ENCODE results near the gene USP34. TPM values are rescaled to one million over a fixed set of nuclear protein-coding genes. Genes with fewer than 3 reads are reported as not detected.
"Not testable (repeated sequence)": the region's sequence is repeated elsewhere in the genome, so short reads cannot be mapped to it uniquely, and the experiment has no call there.

The USP34 gene
- total RNA-seq, 2 donors from 2014 or later, result 105 to 120 TPM

GRCh38 chr2:61165946-61166345 is 304.9 kb downstream of the USP34 start:
- Histone ChIP-seq H3K4me3 (ENCODE audit: low read length) (no peak overlapping the region), H3K9ac (ENCODE audit: extremely low read depth, low read length, poor library complexity, severe bottlenecking) (peak overlapping the region; percentile 38), H3K27me3 (ENCODE audit: control insufficient read depth, insufficient read depth, low read length, poor library complexity, severe bottlenecking) (no peaks in the 10 kb centered on the region), H3K36me3 (ENCODE audit: control insufficient read depth, insufficient read depth, low read length) (peaks cover 37% of the 10 kb centered on the region), H3K9me3 (ENCODE audit: control insufficient read depth, low read length) (peaks cover 6% of the 10 kb centered on the region), H3K4me1 (ENCODE audit: control insufficient read depth, insufficient read depth, low read length) (no peaks in the 10 kb centered on the region), H3K27ac (ENCODE audit: low read depth, low read length) (no peak overlapping the region)
- Mint-ChIP-seq H3K4me1 (peaks cover 5% of the 10 kb centered on the region), H3K4me3 (no peak overlapping the region), H3K9me3 (peaks cover 8% of the 10 kb centered on the region), H3K36me3 (ENCODE audit: low read depth) (peaks cover 42% of the 10 kb centered on the region), H3K27me3 (ENCODE audit: insufficient read depth) (no peaks in the 10 kb centered on the region), H3K27ac (peak overlapping the region; percentile 91)
- TF ChIP-seq CTCF (conservative IDR thresholded peaks at IDR 0.05), result peak; percentile 48
- peak; percentile 64 for DNase-seq
- WGBS, 2 experiments (ENCODE audit: insufficient coverage in 1 of 2, insufficient read length in 1 of 2), result 82 to 87% methylated on average over 3 of the region's 3 CpGs

- H3K4me1 Mint-ChIP-seq; DNase-seq; H3K9ac ChIP-seq (ENCODE audit: extremely low read depth, low read length, poor library complexity, severe bottlenecking); H3K9me3 ChIP-seq (ENCODE audit: control insufficient read depth, low read length); H3K4me3 ChIP-seq (ENCODE audit: low read length); H3K27ac ChIP-seq (ENCODE audit: low read depth, low read length); H3K4me1 ChIP-seq (ENCODE audit: control insufficient read depth, insufficient read depth, low read length); H3K27me3 ChIP-seq (ENCODE audit: control insufficient read depth, insufficient read depth, low read length, poor library complexity, severe bottlenecking); H3K27ac Mint-ChIP-seq; H3K9me3 Mint-ChIP-seq; H3K4me3 Mint-ChIP-seq; H3K27me3 Mint-ChIP-seq (ENCODE audit: insufficient read depth): not testable (repeated sequence)
- WGBS, 2 experiments (ENCODE audit: insufficient coverage in 1 of 2, insufficient read length in 1 of 2), result 95 to 96% methylated on average over 7 of the region's 7 CpGs
- H3K36me3 Mint-ChIP-seq (ENCODE audit: low read depth), result peaks cover 50% of the 10 kb centered on the region
- H3K36me3 ChIP-seq (ENCODE audit: control insufficient read depth, insufficient read depth, low read length), result peaks cover 37% of the 10 kb centered on the region
These were observed 305.8 kb downstream of the USP34 start for GRCh38 chr2:61165082-61165481.

- DNase-seq, result no peak
- H3K9me3 Mint-ChIP-seq, result peaks cover 24% of the 10 kb centered on the region
- H3K4me3 ChIP-seq (ENCODE audit: low read length), result no peak overlapping the region
- peaks cover 67% of the 10 kb centered on the region for H3K36me3 Mint-ChIP-seq (ENCODE audit: low read depth)
- H3K27me3 Mint-ChIP-seq (ENCODE audit: insufficient read depth), result no peaks in the 10 kb centered on the region
- no peak overlapping the region for H3K27ac ChIP-seq (ENCODE audit: low read depth, low read length)
- no peaks in the 10 kb centered on the region for H3K4me1 ChIP-seq (ENCODE audit: control insufficient read depth, insufficient read depth, low read length)
- peaks cover 6% of the 10 kb centered on the region for H3K9me3 ChIP-seq (ENCODE audit: control insufficient read depth, low read length)
- peaks cover 5% of the 10 kb centered on the region for H3K4me1 Mint-ChIP-seq
- no peaks in the 10 kb centered on the region for H3K27me3 ChIP-seq (ENCODE audit: control insufficient read depth, insufficient read depth, low read length, poor library complexity, severe bottlenecking)
- WGBS, 2 experiments (ENCODE audit: insufficient coverage in 1 of 2, insufficient read length in 1 of 2), result 90 to 97% methylated on average over 4 to 5 of the region's 5 CpGs
- no peak for TF ChIP-seq CTCF (conservative IDR thresholded peaks at IDR 0.05)
- no peak overlapping the region for H3K27ac Mint-ChIP-seq
- no peak overlapping the region for H3K4me3 Mint-ChIP-seq
- H3K36me3 ChIP-seq (ENCODE audit: control insufficient read depth, insufficient read depth, low read length), result peaks cover 45% of the 10 kb centered on the region
- no peak overlapping the region for H3K9ac ChIP-seq (ENCODE audit: extremely low read depth, low read length, poor library complexity, severe bottlenecking)
These were observed 308.2 kb downstream of the USP34 start for GRCh38 chr2:61162721-61163120.

- TF ChIP-seq CTCF (conservative IDR thresholded peaks at IDR 0.05), result no peak
- Mint-ChIP-seq H3K36me3 (ENCODE audit: low read depth) (peaks cover 68% of the 10 kb centered on the region), H3K9me3 (peaks cover 24% of the 10 kb centered on the region), H3K4me3 (no peak within 1 kb of the TSS), H3K27me3 (ENCODE audit: insufficient read depth) (no peaks in the 10 kb centered on the region), H3K4me1 (peaks cover 5% of the 10 kb centered on the region), H3K27ac (no peak within 1 kb of the TSS)
- Histone ChIP-seq H3K27ac (ENCODE audit: low read depth, low read length) (no peak within 1 kb of the TSS), H3K4me1 (ENCODE audit: control insufficient read depth, insufficient read depth, low read length) (no peaks in the 10 kb centered on the region), H3K36me3 (ENCODE audit: control insufficient read depth, insufficient read depth, low read length) (peaks cover 41% of the 10 kb centered on the region), H3K4me3 (ENCODE audit: low read length) (no peak within 1 kb of the TSS), H3K27me3 (ENCODE audit: control insufficient read depth, insufficient read depth, low read length, poor library complexity, severe bottlenecking) (no peaks in the 10 kb centered on the region), H3K9me3 (ENCODE audit: control insufficient read depth, low read length) (peaks cover 5% of the 10 kb centered on the region), H3K9ac (ENCODE audit: extremely low read depth, low read length, poor library complexity, severe bottlenecking) (no peak within 1 kb of the TSS)
- DNase-seq, result no peak
- WGBS, 2 experiments (ENCODE audit: insufficient coverage in 1 of 2, insufficient read length in 1 of 2), result 93 to 100% methylated on average over 1 to 5 of the region's 5 CpGs
These were observed 309.0 kb downstream of the USP34 start, which contains the start of gene C2orf74 for GRCh38 chr2:61161888-61162287. C2orf74 (plus strand) TSS chr2:61162188; CDS start chr2:61162515, 327 bp downstream.

Measured in endodermal cell (in vitro differentiated cells).